Esophagus squamous epithelium (tissue), 5 donors: ENCODE measurements around the gene PPIH. TPM values are rescaled to one million over a fixed set of nuclear protein-coding genes. Genes with fewer than 3 reads are reported as not detected.

Experiments
- DNase-seq: peaks from one replicate; lab custom pipeline; 2025; lab: John Stamatoyannopoulos, UW
- H3K27ac ChIP-seq, 4 donors: fragments of 200-600 bp; sonication (generic); one replicate each; pipeline ENCODE4 v1.5.1; 2016 to 2019; ENCODE audit warnings: mild to moderate bottlenecking in 1 of 4
- H3K27me3 ChIP-seq, 4 donors: fragments of 200-600 bp; sonication (generic); 1 replicate in 3 of 4; 2 replicates in 1 of 4; pipeline versions ENCODE4 v1.5.1 to v1.6.0; 2017 to 2021; ENCODE audit warnings: antibody characterized with exemption in 1 of 4
- H3K36me3 ChIP-seq, 3 donors: fragments of 200-600 bp; sonication (generic); one replicate each; pipeline ENCODE4 v1.5.1; 2016 to 2019
- H3K4me1 ChIP-seq, 3 donors: fragments of 200-600 bp; sonication (generic); one replicate each; pipeline ENCODE4 v1.5.1; 2017 to 2019
- H3K4me3 ChIP-seq, 4 donors: fragments of 200-600 bp; sonication (generic); 1 replicate in 3 of 4; 2 replicates in 1 of 4; pipeline ENCODE4 v1.5.1; 2016 to 2019; ENCODE audit warnings: mild to moderate bottlenecking in 2 of 4, moderate library complexity in 1 of 4
- H3K9me3 ChIP-seq, 3 donors: fragments of 200-600 bp; sonication (generic); one replicate each; pipeline ENCODE4 v1.5.1; 2016 to 2019
- CTCF ChIP-seq, 6 experiments: fragments of 450-650 bp in 4 of 6; fragments of 200-600 bp in 2 of 6; sonication (generic) in 2 of 6; IDR thresholded peaks; one replicate each; pipeline ENCODE4 v1.5.1; 2016 to 2019; ENCODE audit warnings: antibody characterized with exemption in 6 of 6, mild to moderate bottlenecking in 4 of 6, moderate library complexity in 4 of 6
- POLR2A ChIP-seq, 4 donors: fragments of 450-650 bp; IDR thresholded peaks; one replicate each; pipeline ENCODE4 v1.6.1; 2017; ENCODE audit warnings: antibody characterized with exemption in 4 of 4, mild to moderate bottlenecking in 4 of 4, moderate library complexity in 3 of 4
- WGBS, 2 donors: methylation state at CpG; one replicate each; pipeline ENCODE4 v1.1.5; 2018; 5-methylcytosine and 5-hydroxymethylcytosine counted together
- intact Hi-C: fragments of 100-400 bp; cut with DNase I; formaldehyde crosslinking; loops from one replicate; pipeline ENCODE4 v1.15.0; 2022
- total RNA-seq, 4 donors: library from RNA; depleted of rRNA; stranded (reverse); fragments of >200 nt; gene quantifications; one replicate each; pipeline ENCODE4 v1.1.0, GENCODE V29; 2016
- donor health status: DM: yes; HTN: yes; CAD: no.

Gene PPIH
- total RNA-seq, 4 donors from 2014 or later: 29.2 to 56.2 (median 43.4) TPM

- peak; percentile 29 for DNase-seq
- Histone ChIP-seq H3K9me3 (no peaks in the 10 kb centered on the region), H3K4me3 (peak overlapping the region; percentile 75 to 97 (median 86)), H3K36me3 (peaks cover 0 to 3% (median 0%) of the 10 kb centered on the region in 3 donors), H3K4me1 (peaks cover 19 to 65% (median 54%) of the 10 kb centered on the region in 3 donors), H3K27ac (peak overlapping the region; percentile 90 to 99 (median 96)), H3K27me3 (no peaks in the 10 kb centered on the region)
- peak in 1 of 4 donors; percentile 42 for TF ChIP-seq POLR2A (IDR thresholded peaks at IDR 0.05)
- TF ChIP-seq CTCF (IDR thresholded peaks at IDR 0.05): no peak
- WGBS, 2 donors: 0 to 1% methylated on average over 16 of the region's 103 CpGs
- intact Hi-C loops: no loop called here
These were observed 24.7 kb downstream of the PPIH start for GRCh38 chr1:42682739-42683531.

DNA sequence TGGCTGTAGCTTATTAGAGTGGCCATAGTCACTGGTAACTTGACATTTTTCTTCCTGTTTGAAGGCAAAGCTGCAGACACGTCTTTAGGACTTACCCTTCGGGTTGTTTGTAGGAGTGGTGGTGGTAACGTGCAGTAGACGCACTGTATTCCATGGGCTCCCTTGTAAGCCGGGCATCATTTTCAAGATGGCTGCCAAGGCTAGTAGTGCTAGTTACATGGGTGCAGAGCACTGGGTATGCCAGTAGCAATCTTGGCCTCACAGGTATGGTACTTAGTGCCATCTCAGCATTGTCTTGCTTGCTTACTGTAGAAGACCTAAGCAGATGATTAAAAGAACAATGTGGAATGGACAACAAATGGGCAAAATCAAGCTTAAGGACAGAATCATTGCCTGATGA lies 25.9 kb downstream of the PPIH start:
- no peaks in the 10 kb centered on the region for H3K9me3 ChIP-seq
- DNase-seq: no peak
- no peaks in the 10 kb centered on the region for H3K27me3 ChIP-seq
- peaks cover 0 to 3% (median 0%) of the 10 kb centered on the region in 3 donors for H3K36me3 ChIP-seq
- no peak for TF ChIP-seq CTCF (IDR thresholded peaks at IDR 0.05)
- no peak for TF ChIP-seq POLR2A (IDR thresholded peaks at IDR 0.05)
- 15 to 24% methylated on average over 5 of the region's 5 CpGs for WGBS, 2 donors
- intact Hi-C loops: no loop called here
- peak overlapping the region; percentile 75 to 97 (median 86) for H3K4me3 ChIP-seq
- peaks cover 19 to 77% (median 64%) of the 10 kb centered on the region in 3 donors for H3K4me1 ChIP-seq
- H3K27ac ChIP-seq: peak overlapping the region in 1 of 4 donors; percentile 90

DNA sequence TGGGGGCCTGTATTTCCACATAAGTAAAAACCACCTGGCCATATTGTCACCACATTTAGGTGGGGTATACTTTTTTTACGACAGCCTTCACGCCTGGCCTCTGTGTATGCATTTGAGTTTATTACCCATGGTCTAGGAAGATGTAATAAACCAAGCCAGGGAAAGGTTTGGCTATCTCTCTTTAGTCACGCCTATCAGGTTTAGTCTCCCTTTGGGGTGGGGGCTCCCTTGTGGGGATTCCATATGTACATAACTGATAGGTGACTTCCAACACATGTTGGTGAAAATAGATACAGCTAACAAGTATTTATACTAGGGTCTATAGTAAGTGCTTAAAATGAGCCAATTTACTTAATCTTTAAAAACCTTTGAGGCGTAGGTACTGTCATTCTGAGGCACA lies 28.2 kb downstream of the PPIH start:
- TF ChIP-seq CTCF (IDR thresholded peaks at IDR 0.05) (no peak), POLR2A (IDR thresholded peaks at IDR 0.05) (no peak)
- H3K9me3 ChIP-seq: no peaks in the 10 kb centered on the region
- peaks cover 17 to 85% (median 71%) of the 10 kb centered on the region in 3 donors for H3K4me1 ChIP-seq
- H3K27ac ChIP-seq: no peak overlapping the region
- intact Hi-C loops: no loop called here
- DNase-seq: no peak
- no peak overlapping the region for H3K4me3 ChIP-seq
- peaks cover 0 to 3% (median 0%) of the 10 kb centered on the region in 3 donors for H3K36me3 ChIP-seq
- WGBS, 2 donors: 72 to 84% methylated on average over 4 of the region's 4 CpGs
- H3K27me3 ChIP-seq: no peaks in the 10 kb centered on the region

- intact Hi-C loops: no loop called here
- H3K36me3 ChIP-seq: peaks cover 0 to 9% (median 0%) of the 10 kb centered on the region in 3 donors
- DNase-seq: no peak
- no peak overlapping the region for H3K4me3 ChIP-seq
- TF ChIP-seq POLR2A (IDR thresholded peaks at IDR 0.05) (no peak), CTCF (IDR thresholded peaks at IDR 0.05) (no peak)
- no peaks in the 10 kb centered on the region for H3K9me3 ChIP-seq
- peaks cover 19 to 100% (median 79%) of the 10 kb centered on the region in 3 donors for H3K4me1 ChIP-seq
- WGBS, 2 donors: 53 to 64% methylated on average over 3 of the region's 3 CpGs
- H3K27me3 ChIP-seq: no peaks in the 10 kb centered on the region
- no peak overlapping the region for H3K27ac ChIP-seq
These were observed 31.7 kb downstream of the PPIH start for GRCh38 chr1:42689912-42690311.

DNA sequence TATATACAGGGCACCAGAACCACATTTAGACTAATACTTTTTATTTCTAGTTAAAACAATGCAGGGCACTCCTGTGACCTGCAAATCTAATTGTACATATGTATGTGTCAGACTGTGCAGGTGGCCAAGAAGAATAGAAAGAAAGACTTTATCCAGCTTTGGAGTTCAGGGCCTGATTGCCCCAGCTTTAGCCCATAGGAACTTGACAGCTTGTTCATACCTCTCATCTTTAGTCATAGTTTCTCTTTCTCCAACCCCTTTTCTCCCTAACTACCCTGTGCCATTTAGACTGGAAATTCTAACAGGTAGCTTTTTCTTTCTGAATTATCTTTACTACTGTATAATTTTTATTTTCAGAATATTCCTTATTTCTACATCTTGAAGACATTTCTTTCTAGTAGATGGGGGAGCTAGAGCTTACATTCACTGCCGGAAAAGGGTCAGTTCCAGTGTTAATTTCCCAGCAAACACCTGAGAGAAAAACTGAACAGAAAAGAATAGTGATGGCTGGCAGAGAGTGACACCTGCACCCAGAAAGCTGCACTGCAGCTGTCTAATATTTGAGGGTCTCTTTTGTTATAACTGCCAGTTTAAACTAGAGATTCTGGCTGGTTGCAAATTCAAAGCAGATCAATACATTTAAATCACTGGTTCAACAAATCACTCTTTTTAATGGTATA lies 32.4 kb downstream of the PPIH start:
- no peak overlapping the region for H3K27ac ChIP-seq
- no peak overlapping the region for H3K4me3 ChIP-seq
- WGBS, 2 donors: 63 to 67% methylated on average over 1 of the region's 1 CpG
- TF ChIP-seq POLR2A (IDR thresholded peaks at IDR 0.05) (no peak), CTCF (IDR thresholded peaks at IDR 0.05) (peak in 1 of 6 experiments; percentile 15)
- H3K27me3 ChIP-seq: no peaks in the 10 kb centered on the region
- DNase-seq: no peak
- peaks cover 0 to 16% (median 0%) of the 10 kb centered on the region in 3 donors for H3K36me3 ChIP-seq
- intact Hi-C loops: no loop called here
- no peaks in the 10 kb centered on the region for H3K9me3 ChIP-seq
- peaks cover 19 to 96% (median 72%) of the 10 kb centered on the region in 3 donors for H3K4me1 ChIP-seq
